Stimulated activated CD4-positive, alpha-beta T cell treated with anti-CD3 and anti-CD28 coated beads, Interleukin-15, amount 100 ng/mL, for 48 hours (primary cell): ENCODE results near the gene SFXN5.

Experiments used
- DNase-seq, 2 donors: peaks; one replicate each; pipeline ENCODE4 v3.0.0-alpha.2; 2020; ENCODE audit warnings: low read depth in 2 of 2

SFXN5 gene

DNA sequence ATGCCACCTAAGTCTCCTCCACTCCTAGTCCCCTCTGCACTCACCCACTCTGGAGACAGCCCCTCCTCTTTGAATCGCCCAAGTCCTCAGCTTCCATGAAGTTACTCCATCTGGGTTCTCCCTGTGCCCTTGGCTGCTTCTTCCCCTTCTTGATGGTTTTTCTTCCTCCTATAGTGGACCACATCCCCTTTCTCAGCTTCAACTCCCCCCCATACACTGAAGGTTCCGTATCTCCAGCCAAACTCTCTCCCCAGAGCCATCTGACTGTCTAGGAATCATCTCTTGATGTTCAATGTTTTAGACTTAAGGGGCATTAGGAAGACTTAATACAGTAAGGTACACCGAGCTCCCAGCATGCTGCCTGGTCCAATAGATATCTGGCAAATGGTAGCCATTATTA is 114.6 kb downstream of the SFXN5 start:
- no peak for DNase-seq

DNA sequence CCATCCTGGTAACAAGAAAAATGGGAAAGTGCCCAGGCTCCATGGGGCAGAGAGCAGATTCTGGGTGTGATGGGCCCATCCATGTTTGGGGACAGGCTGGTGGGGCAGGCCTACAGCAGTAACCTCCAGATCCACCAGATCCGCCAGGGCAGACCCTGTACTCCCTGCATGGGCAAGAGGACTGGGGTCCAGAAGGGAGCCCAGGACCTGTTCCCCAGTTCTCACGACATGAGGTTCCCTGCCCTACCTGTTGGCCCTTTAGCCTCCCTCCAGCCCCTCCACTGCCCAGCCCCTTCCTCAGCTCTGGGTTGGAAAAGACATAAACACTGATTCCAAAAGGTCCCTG is 115.5 kb downstream of the SFXN5 start:
- DNase-seq = no peak

DNA sequence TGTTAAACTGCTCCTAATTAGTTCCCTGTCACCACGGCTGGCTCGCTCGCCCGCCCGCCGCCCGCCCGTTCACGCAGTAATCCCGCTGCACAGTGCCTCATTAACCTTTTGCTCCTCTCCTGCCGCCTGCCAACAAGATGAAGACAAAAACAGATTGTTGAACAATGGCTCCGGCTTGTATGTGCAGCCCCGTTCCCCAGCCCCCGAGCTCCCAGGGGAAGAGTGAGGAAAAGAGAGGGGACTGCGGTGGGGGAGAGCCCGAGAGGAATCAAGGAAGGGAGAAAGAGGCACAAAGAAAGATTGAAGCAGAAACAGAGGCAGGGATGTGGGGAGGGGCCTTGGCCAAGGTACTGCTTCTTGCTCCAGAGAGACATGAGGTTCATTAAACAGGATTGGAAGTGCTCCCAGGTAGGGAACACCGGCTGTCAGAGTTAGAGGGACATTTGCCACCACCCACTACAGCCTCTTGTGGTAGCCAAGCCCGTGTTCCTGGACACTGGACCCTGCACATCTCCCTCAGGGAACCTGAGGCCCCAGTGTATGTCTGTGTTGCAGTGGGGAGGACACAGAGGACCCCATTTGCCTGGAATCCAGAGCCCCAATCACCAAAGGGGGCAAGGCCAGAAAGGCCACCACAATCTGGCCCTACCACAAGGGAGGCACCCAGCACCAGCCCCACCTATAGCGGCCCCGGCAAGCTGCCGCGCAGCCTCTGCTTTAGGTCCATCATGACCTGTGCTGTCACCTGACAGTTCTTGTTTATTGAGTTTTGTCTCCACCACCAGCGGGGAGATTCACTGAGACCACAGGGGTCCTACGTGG is 116.1 kb downstream of the SFXN5 start:
- no peak for DNase-seq

- no peak for DNase-seq
Observed at GRCh38 chr2:72954376-72955227, 116.9 kb downstream of the SFXN5 start.

GRCh38 chr2:72953976-72954375 is 117.5 kb downstream of the SFXN5 start:
- DNase-seq = no peak

DNA sequence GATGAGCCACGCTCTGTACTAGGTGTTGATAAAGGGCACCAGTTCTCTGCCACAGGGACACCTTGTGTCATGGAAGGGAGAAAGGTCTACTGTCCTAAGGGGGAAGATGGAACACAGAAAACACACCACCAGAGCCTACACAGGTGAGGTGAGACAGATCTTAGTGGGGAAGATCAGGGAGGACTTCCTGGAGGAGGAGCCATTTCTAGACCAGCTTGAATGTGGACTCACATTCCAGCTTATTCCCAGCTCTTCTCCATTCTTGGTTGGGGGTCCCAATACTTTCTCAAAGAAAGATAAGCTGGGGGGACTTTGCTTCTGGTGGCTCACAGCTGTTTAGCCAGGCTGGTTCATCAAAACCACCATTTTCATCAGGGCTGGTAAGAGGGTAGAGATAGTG is 118.0 kb downstream of the SFXN5 start:
- no peak for DNase-seq

DNA sequence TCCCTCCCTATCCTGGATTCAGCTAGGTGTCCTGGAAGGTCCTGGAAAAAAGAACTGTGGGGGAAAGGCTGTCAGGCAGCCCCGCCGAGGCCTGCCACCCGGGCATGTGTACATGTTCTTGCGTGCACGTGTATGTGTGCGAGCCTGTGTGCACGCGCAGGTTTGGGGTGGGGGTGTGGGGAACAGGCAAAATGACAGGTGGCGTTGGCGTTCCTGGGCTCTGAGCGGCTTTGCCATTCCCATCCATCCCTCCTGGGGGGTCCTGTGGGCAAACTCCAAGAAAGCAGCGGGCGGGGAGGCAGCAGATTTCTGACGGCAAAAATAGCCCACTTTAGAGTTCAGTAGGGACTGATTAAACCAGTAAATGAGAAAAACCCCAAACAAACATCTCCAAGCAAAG is 118.6 kb downstream of the SFXN5 start:
- no peak for DNase-seq

- DNase-seq = no peak
Observed at GRCh38 chr2:72952110-72952823, 119.2 kb downstream of the SFXN5 start.

DNA sequence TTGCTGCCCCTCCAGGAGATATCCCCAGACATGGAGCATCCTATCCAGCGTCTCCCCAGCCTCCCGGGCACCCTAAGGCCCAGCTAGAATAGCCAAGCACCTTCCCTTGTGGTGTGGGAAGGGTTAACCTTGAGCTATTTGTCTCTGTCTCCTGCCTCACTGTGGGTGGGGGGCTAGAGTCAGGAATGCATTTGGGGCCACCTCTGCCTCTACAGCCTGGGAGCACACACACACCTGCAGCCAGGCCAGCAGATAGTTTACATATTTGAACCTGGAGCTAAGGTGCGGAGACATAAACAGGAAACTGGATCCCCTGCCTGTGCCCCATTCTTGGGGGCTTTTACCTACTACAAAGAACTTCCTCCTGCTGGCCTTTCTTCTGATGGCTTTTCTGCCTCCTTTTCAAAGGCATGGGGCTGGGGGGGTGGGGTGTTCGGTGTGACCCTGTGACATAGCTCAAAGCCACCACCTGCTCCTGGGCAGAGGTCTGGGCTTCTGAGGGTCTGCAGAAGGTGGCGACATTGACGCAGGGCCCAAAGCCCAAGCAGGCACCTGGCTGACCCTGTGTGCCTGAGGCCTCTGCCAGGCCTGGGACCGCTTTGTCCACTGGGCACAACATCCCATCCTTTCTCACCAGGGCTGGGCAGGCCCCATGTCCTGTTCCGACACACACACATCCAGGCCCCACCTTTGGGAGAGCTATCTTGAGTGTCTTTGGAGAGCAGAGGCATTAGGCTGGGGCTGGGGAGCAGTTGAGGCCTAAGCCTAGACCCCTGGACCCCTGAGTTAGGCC is 120.0 kb downstream of the SFXN5 start:
- no peak for DNase-seq

DNA sequence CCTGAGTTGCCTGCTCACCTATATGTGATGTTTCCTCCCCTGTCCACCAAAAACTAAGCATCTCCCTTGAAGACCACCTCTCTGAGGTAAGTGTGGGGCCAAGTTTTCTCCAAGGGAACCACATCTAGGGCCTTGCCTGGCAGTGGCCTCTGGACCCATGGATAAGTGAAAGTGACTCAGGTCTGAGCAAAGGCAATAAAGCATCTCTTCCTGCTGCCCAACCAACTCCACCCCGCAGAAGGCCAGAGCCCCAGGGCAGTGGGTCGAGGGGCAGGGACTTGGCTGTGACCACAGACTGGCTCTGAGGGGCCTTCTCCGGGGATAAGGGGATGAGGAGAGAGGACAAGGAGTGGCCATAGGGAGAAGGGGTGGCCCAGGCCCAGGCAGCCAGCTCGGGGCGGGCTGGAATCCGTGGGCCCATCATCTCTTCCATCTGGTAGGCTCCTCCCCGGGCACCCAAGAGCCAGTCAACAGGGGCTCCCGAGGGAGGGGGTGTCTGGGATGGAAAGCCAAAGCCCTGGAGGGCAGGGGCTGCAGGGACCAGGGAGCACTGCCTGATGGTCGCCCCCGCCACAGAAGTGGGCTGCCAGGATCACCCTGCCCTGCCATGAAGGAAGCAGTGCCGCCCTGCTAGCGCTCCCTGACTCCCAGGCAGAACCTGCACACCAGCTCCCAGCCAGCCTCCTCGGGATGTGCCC is 120.8 kb downstream of the SFXN5 start:
- no peak for DNase-seq

- no peak for DNase-seq
Observed at GRCh38 chr2:72949642-72950041, 121.9 kb downstream of the SFXN5 start.

GRCh38 chr2:72949045-72949444 is 122.5 kb downstream of the SFXN5 start:
- no peak for DNase-seq

- DNase-seq = no peak
Observed at GRCh38 chr2:72947952-72948830, 123.3 kb downstream of the SFXN5 start.

DNA sequence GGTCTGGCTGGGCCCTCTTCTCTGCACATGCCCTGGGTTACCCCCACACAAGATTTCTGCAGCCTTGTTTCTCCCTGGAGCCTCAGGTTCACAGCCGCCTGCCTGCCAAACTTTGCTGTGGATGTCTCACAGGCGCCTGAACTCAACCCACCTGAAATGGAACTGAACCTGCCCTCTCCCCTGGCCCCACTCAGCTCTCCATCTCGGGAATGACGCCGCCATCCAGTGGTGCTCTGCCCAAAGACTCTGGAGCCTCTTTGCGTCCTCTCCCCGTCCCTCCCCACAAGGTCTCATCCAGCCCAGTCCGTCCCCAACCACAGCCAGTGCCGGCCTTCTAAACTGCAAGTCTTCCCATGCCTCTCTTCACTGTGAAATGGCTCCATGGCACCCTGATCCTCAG is 125.0 kb downstream of the SFXN5 start:
- DNase-seq = no peak

GRCh38 chr2:72945450-72946019 is 126.0 kb downstream of the SFXN5 start:
- DNase-seq = no peak

GRCh38 chr2:72944804-72945449 is 126.6 kb downstream of the SFXN5 start:
- no peak for DNase-seq

DNA sequence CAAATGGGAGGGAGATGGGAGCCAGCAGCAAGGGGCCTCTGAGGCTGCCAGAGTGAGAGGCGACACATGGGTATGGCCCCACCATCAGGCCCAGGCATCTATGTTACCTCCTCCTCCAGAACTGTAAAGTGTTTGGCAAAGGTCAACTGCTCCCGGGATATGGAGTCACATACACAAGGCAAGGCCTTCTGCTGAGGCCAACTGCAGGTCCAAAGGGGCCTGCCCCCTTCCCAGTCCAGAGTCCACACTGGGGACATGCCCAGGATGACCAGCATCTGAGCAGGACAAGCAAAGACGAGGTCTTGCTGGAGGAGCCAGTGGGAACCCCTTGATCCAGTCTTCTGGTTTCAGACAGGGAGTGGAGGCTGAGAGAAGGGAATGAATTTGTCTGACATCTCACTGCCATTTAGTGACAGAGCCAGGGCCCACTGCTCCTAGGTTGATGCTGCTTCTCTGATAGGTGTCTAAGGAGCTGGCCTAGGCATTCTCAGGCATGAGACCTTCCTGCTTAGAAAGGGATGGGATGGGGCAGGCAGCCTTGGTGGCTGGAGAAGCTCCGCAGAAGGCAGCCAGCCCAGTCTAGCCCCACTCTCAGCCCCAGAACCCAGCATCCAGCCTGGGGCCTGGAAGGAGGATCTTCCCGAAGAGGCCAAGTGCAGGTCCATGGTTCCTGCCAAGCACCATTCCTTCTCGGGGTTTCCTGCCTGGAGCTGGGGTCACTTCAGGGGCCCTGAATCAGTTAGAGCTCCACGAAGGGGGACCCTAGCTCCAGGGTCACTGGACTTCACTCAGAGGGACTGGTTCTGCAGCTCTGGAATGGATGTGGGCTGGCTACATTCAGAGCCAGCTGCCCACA is 127.7 kb downstream of the SFXN5 start:
- no peak for DNase-seq

- no peak for DNase-seq
Observed at GRCh38 chr2:72942881-72943418, 128.6 kb downstream of the SFXN5 start.
